Stimulated activated naive CD8-positive, alpha-beta T cell treated with anti-CD3 and anti-CD28 coated beads, Interleukin-15, Interleukin-2, amounts not matched to agents 100 ng/mL and 50 ng/mL, for 24 hours (primary cell): ENCODE measurements around the gene HSPA1A.
A peak's percentile ranks its signal among the peaks of the same experiment; 100 is the strongest.
"Not testable (repeated sequence)": the region's sequence is repeated elsewhere in the genome, so short reads cannot be mapped to it uniquely, and the experiment has no call there.

ENCODE experiments used
- H3K27ac Mint-ChIP-seq: one replicate; pipeline ENCODE4 v1.8.0; 2021; ENCODE audit warnings: mild to moderate bottlenecking, mixed read lengths
- H3K27me3 Mint-ChIP-seq: one replicate; pipeline ENCODE4 v1.8.0; 2021; ENCODE audit warnings: mixed read lengths
- H3K36me3 Mint-ChIP-seq: one replicate; pipeline ENCODE4 v1.8.0; 2021; ENCODE audit warnings: low read depth, mixed read lengths
- H3K4me1 Mint-ChIP-seq: one replicate; pipeline ENCODE4 v1.8.0; 2021; ENCODE audit warnings: low read depth, mixed read lengths
- H3K4me3 Mint-ChIP-seq: one replicate; pipeline ENCODE4 v1.8.0; 2021; ENCODE audit warnings: mild to moderate bottlenecking, mixed read lengths
- H3K9me3 Mint-ChIP-seq: one replicate; pipeline ENCODE4 v1.8.0; 2021; ENCODE audit warnings: mixed read lengths

Gene HSPA1A

DNA sequence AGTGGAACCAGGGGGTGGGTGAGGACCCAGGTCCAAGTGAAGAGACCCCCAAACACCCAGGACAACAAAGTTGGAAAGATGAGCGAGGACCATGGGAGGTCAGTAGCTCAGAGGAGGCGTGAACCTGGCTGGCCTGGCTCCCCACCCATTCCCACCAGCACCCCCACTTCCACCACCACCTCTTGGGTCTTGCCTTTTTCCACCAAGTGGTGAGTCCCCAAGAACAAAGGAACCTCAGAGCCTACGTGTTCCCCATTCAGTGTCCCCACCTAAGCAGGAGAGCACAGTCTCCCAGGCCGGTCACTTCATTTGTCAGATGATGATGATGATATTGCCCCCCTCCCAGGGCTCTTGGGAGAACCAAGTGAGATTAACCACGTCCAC lies 37.7 kb upstream of the HSPA1A start:
- no peaks in the 10 kb centered on the region for H3K27me3 Mint-ChIP-seq
- peaks cover 26% of the 10 kb centered on the region for H3K36me3 Mint-ChIP-seq
- H3K9me3 Mint-ChIP-seq = no peaks in the 10 kb centered on the region
- H3K4me1 Mint-ChIP-seq = peaks cover 45% of the 10 kb centered on the region
- peak overlapping the region; percentile 26 for H3K4me3 Mint-ChIP-seq
- no peak overlapping the region for H3K27ac Mint-ChIP-seq

DNA sequence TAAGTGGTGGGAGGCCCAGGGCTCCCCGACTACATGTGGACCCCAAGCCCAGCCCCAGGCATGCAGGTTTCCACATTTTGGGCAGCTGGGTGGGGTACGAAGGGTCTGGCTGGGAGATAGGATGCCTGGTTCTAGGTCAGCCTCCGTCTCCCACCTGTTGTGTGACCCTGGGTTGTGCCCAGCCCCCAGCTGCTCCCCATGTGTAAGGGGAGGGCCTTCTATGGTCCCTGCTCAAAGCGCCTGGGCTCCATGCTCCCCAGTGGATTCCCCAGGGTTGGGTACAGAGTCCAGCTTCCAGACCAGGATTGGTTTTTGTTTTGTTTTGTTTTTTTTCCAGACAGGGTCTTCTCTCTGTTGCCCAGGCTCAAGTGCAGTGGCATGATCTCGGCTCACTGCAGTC lies 37.1 kb upstream of the HSPA1A start:
- Mint-ChIP-seq H3K9me3 (no peaks in the 10 kb centered on the region), H3K27ac (no peak overlapping the region), H3K36me3 (peaks cover 31% of the 10 kb centered on the region), H3K4me3 (no peak overlapping the region), H3K4me1 (peaks cover 40% of the 10 kb centered on the region), H3K27me3 (no peaks in the 10 kb centered on the region)

DNA sequence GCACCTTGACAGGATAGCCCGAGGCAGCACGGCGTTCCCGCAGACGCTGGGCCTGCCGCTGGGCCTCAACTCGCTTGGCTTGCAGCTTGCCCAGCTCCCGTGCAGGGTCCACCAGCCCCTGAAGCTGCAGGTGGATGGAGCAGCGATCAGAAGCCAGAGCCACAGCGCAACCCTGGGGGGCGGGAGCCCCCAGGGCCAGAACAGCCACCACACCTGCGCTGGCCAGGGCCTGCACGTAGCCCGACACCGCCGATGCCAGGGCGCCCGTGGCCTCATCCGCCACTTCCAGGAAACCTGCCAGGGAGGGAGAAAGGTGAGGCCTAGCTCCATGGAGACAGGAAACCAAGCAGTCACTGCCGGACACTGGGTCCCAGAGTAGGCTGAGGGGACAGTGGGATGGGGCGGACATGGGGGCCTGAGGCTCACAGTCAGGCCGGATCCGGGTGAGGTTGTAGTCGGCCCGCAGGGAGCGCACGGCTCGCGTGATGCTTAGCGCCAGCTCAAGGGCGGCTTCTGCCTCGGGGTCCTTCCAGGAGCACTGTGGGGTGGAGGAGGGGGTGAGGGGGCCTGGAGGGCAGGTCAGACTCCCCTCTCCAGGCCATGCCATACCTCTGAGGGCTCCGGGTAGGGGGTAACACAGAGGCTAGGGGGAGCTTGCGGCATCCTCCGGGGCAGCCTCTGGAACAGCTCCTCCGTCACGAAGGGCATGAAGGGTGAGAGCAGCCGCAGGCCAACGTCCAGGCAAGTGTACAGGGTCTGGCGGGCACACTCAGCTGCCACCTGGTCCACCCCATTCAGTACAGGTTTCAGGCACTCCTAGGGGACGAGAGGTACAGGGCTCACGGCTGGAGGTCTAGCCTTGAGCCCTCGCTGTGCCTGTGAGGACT lies 36.1 kb upstream of the HSPA1A start:
- Mint-ChIP-seq H3K27ac (no peak overlapping the region), H3K4me3 (no peak overlapping the region), H3K27me3 (no peaks in the 10 kb centered on the region), H3K4me1 (peaks cover 34% of the 10 kb centered on the region), H3K9me3 (no peaks in the 10 kb centered on the region), H3K36me3 (peaks cover 36% of the 10 kb centered on the region)

DNA sequence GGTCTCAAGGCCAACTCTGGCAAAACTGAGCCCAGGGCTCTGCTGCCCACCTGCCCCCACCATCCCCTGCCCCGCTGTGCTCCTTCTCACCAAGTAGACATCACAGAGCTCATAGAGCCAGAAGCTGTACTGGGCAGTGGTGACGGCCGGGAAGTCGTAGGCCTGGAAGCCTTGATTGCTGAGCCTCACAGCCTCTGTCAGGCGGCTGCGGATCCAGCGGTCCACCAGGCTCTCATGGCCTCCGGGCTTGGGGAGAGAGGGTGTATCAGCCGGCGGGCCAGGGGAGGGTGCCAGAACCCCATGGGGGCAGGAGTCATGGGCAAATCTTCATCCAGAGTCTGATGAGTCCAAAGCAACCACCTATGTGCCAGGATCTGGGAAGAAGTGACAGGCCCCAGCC lies 35.4 kb upstream of the HSPA1A start:
- Mint-ChIP-seq H3K27me3 (no peaks in the 10 kb centered on the region), H3K9me3 (no peaks in the 10 kb centered on the region), H3K36me3 (peaks cover 43% of the 10 kb centered on the region)

DNA sequence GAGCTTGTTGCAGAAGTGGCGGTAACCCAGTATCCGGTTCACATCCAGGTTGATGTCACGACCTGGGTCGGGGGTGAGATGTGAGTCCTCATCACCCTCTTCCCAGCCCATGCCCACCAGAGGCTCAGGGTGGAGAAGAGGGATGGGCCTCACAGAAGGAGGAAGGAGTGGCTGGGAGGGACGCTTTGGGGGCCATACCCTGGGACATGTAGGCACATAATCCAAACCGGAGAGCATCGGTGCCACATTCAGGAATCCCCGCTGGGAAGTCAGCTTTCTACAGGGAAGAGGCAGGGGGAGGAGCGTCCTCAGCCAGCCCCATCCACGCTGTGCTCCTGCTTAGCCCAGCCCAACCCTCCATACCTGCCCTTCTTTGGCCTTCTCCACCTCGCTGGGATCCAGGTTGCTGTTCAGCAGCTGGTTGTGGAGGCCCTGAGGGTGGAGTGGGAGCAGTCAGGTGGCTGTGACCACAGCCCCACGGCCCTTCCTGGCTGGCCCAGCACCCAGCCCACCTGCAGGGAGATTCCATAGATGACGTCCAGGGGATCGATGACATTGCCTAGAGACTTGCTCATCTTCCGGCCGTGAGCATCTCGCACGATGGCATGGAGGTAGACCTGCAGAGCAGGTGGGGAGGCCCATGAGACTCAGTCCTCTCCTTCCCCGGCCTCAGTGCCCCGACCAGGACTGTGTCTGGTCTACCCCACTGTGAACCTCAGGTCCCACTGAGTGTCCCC lies 34.7 kb upstream of the HSPA1A start:
- no peaks in the 10 kb centered on the region for H3K27me3 Mint-ChIP-seq
- H3K36me3 Mint-ChIP-seq = peaks cover 43% of the 10 kb centered on the region

More for the DNA sequence above, 35.4 kb upstream of the HSPA1A start:
- Mint-ChIP-seq H3K27ac (no peak overlapping the region), H3K4me1 (peaks cover 31% of the 10 kb centered on the region), H3K4me3 (no peak overlapping the region)

DNA sequence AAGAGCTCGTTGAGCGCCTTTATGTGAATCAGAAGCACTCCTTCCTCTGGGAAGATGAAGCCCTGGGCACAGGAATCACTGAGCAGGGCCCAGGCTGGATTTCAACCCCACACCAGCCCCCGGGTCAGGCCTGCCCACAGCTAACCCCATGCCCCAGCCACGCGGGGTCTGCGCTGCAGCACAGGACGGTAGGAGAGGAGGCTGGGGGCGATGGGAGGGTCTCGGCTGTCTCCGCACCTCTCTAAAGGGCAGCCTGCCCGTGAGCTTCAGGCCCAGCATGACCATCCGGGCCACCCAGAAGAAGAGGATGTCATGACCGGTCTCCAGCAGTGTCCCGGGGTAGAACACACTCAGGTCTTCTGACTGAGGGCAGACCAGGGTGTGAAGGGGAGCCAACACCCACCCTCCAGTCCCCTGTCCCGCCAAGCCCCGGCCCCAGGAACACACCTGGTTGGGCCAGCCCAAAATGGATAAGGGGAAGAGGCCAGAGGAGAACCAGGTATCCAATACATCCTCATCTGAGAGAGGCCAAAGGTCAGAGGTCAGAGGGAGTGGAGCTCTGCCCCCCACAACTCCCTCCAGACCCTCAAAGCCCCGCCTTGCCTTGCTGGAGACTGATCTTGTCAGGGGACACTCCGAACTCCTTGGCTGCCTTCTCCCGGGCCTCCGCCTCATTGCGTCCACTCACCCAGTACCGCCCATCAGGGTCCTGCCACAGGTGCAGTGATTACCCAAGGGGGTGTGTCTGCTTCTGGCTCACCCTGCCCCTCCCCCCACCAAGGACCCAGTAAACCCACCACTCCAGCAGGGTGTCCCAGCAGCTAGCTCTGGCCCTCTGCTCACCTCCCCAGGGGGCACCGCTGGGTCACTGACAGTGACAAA lies 33.9 kb upstream of the HSPA1A start:
- Mint-ChIP-seq H3K27me3 (no peaks in the 10 kb centered on the region), H3K4me3 (no peak overlapping the region), H3K36me3 (peaks cover 47% of the 10 kb centered on the region), H3K27ac (no peak overlapping the region), H3K9me3 (no peaks in the 10 kb centered on the region), H3K4me1 (peaks cover 15% of the 10 kb centered on the region)

More for the DNA sequence above, 34.7 kb upstream of the HSPA1A start:
- Mint-ChIP-seq H3K9me3 (no peaks in the 10 kb centered on the region), H3K27ac (no peak overlapping the region), H3K4me1 (peaks cover 24% of the 10 kb centered on the region), H3K4me3 (no peak overlapping the region)

DNA sequence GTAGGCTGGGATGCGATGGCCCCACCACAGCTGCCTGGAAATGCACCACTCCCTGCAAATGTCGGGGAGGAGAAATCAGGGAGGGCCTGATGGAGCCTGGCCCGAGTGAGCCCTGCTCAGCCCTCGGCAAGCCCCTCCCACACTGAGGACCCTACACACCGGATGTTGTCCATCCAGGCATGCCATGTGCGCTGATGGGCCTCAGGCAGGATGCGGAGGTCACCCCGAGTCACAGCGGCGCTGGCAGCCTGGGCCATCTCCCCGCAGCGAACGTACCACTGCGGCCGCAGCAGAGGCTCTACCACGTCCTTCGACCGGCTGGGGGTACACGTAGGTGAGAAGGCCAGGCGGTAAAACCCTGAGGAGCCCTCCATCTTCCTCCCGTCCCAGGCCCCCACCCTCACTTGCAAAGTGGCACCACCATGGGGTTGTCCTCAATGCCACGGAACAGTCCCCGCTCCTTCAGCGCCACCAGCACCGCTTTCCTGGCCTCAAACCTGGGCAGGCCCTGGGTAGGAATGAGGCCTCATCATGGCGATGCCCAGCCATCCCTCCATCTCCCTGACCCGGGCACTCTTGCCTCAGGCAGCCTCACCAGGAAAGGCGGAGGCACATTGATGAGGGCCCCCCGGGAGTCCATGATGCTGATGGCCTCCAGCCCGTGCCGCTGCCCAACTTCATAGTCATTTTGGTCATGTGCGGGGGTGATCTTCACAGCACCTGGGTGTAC lies 33.1 kb upstream of the HSPA1A start:
- Mint-ChIP-seq H3K27me3 (no peaks in the 10 kb centered on the region), H3K4me1 (peaks cover 7% of the 10 kb centered on the region), H3K4me3 (no peak overlapping the region), H3K27ac (no peak overlapping the region), H3K36me3 (peaks cover 47% of the 10 kb centered on the region), H3K9me3 (no peaks in the 10 kb centered on the region)

DNA sequence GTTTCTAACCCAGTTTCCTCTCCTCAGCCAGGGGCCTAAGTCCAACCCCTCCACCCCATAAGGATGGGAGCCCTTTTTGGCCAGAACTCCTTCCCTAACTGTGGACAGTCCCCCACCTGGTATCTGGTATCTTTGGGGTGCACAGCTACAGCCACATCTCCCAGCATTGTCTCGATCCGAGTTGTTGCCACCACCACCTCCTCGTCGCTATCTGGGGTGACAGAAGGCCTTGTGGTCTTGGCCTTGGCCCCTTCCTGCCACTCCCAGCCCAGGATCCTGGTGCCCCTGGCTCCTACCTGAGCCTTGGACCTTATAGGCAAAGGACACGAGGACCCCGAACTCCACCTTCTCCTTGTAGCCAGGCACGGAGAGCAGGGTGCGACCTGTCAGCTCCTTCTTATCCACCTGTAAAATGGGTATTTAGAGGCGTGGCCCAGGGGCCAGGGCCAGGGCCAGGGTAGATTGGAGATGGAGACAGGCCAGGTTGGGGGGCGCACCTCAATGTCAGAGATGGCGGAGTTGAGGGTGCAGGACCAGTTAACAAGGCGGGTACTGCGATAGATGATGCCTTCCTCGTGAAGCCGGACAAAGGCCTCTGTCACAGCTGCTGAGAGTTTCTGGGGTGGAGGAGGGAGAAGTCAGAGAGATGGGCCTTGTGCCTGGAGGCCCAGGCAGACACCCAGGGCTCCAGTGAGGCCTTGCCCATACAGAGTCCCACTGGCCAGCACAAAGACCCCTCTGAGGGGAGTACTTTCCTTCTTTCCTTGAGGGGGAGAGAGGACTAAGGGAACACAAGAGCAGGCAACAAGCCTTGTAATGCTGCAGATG lies 31.0 kb upstream of the HSPA1A start:
- no peaks in the 10 kb centered on the region for H3K27me3 Mint-ChIP-seq
- no peak overlapping the region for H3K4me3 Mint-ChIP-seq
- no peaks in the 10 kb centered on the region for H3K9me3 Mint-ChIP-seq
- H3K27ac Mint-ChIP-seq = no peak overlapping the region
- peaks cover 46% of the 10 kb centered on the region for H3K36me3 Mint-ChIP-seq
- peaks cover 2% of the 10 kb centered on the region for H3K4me1 Mint-ChIP-seq

DNA sequence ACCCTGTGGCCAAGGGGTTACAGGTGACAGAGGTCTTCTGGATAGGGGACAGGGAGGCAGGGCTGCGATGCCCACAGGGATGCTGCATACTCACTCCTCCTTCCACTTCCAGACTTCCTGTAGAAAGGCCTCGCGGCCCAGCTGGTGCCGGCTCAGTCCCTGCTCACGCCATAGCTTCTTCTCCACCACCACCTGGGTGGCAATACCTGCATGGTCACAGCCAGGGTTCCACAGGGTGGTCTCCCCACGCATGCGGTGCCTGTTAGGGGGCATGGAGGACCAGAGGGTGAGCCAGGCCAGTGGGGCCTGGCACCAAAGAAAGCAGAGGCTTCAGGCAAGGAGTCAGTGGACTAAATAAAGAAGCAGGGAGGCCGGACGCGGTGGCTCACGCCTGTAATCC lies 29.9 kb upstream of the HSPA1A start:
- Mint-ChIP-seq H3K27ac (no peak overlapping the region), H3K4me3 (no peak overlapping the region), H3K36me3 (peaks cover 44% of the 10 kb centered on the region), H3K4me1 (peaks cover 7% of the 10 kb centered on the region), H3K9me3 (no peaks in the 10 kb centered on the region), H3K27me3 (no peaks in the 10 kb centered on the region)

DNA sequence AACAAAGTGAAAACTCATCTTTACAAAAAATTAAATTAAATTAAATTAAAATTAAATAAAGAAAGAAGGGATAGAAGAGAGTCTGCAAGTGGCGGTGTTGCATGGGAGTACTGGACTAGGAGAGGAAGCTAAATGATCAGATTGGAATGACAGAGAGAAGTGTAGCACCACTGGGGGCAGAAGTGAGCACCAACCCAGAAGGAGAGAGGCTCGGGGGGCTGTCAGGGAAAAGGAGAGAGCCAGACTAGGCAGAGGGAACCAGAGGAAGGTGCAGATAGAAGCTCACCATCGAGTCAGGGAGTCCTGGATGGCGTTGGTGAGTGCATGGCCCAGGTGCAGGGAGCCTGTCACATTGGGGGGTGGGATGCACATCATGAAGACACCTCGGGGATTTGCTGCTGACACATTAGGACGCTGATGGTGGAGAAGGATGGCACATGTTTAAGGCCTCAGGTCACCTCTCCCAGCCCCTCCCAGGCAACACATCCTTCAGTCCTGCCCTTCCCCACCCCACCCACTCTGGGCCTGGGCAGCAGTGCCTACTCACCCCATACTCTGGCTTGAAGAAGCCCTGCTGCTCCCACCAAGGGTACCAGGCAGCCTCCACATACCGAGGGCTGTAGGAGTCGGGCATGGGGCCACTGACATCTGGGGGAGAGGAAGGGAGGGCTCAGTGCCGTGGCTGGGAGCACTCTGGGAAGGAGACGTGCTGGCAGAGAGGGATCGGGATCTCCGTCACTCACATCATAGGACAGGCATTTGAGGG lies 23.8 kb upstream of the HSPA1A start:
- Mint-ChIP-seq H3K4me3 (peak overlapping the region; percentile 11), H3K4me1 (peaks cover 45% of the 10 kb centered on the region), H3K27me3 (no peaks in the 10 kb centered on the region), H3K9me3 (no peaks in the 10 kb centered on the region), H3K36me3 (peaks cover 49% of the 10 kb centered on the region), H3K27ac (peak overlapping the region; percentile 21)

DNA sequence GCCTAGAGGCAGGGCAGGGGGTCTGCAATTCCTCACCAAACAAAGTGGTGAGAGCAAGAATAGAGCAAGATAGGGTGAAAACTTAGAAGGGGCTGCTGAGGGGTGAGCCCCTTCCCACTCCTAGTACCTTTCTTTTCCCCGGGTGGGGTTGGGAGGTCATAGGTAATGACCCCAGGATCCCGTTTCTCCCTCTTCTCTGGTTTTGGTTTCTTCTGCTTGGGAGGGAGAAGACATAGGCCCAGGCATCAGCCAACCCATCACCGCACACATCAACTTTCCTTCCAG lies 23.3 kb upstream of the HSPA1A start:
- Mint-ChIP-seq H3K4me1 (peaks cover 49% of the 10 kb centered on the region), H3K27ac (no peak overlapping the region), H3K27me3 (no peaks in the 10 kb centered on the region), H3K9me3 (no peaks in the 10 kb centered on the region), H3K4me3 (no peak overlapping the region), H3K36me3 (peaks cover 49% of the 10 kb centered on the region)

DNA sequence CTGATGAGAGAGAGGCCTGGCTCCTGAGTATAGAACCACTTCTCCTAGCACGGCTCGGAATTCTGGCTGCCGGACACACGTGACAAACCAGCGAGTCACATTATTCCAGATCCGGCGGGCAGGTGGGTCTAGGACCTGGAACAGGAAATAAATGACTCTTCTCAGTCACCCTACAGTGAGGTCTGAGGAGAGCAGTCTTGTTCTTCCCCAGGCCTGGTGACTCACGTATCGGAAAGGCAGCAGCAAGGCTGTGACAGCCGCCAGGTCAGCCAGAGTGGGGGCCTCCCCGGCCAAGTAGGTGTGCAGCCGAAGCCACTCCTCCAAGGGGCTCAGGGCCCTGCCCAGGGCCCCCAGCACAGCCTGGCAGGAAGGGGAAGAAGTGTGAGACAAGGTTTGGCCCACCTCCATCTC lies 22.6 kb upstream of the HSPA1A start:
- Mint-ChIP-seq H3K9me3 (no peaks in the 10 kb centered on the region), H3K27me3 (no peaks in the 10 kb centered on the region), H3K4me1 (peaks cover 56% of the 10 kb centered on the region), H3K36me3 (peaks cover 49% of the 10 kb centered on the region), H3K27ac (peak overlapping the region; percentile 67), H3K4me3 (peak overlapping the region; percentile 87)

DNA sequence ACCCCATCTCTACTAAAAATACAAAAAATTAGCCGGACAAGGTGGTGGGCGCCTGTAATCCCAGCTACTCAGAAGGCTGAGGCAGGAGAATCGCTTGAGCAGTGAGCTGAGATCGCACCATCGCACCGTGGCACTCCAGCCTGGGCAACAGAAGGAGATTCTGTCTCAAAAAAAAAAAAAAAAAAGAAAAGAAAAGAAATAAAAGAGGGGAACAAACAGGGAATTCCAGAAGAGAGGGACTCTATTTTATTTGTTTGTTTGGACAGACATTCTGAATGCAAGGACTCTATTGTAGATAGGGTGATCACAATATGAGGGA lies 21.5 kb upstream of the HSPA1A start:
- not testable (repeated sequence) for H3K9me3 Mint-ChIP-seq, H3K27me3 Mint-ChIP-seq
- Mint-ChIP-seq H3K36me3 (peaks cover 48% of the 10 kb centered on the region), H3K4me3 (peak overlapping the region; percentile 87), H3K27ac (peak overlapping the region; percentile 82), H3K4me1 (peaks cover 65% of the 10 kb centered on the region)
